ENCODE results near the gene GBE1.

GRCh38 chr3:81707996-81708395 is 53.4 kb downstream of the GBE1 start:
- TF ChIP-seq KAT7 (CRISPR knock-in tag; IDR thresholded peaks at IDR 0.05; ENCODE audit: borderline replicate concordance) (no peak), EZH2 (IDR thresholded peaks at IDR 0.05; ENCODE audit: borderline replicate concordance, low read depth, low read length) (no peak), PRDM10 (IDR thresholded peaks at IDR 0.05; ENCODE audit: partially characterized antibody) (no peak), CEBPB (tag; IDR thresholded peaks at IDR 0.05) (no peak)
